ENCODE results near the gene PRSS1.

The PRSS1 gene

DNA sequence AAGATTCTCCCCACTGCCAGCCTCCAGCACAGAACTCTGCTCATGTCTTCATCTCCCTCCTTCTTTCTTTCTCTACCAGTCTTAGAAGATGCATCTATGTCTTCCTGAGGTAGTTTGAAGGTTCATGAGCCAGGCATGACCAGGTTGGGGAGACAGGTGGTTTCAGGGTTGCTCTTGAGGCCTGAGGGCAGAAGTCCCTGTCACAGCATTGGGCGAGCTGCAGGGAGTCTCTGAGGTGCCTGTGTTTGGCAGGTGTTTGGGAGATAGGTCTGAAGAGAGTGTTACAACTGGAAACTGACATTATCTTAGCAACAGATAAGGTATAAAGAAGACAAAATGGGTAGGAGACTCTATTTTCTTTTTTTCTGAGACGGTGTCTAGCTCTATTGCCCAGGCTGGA lies 40.2 kb downstream of the PRSS1 start:
- Histone ChIP-seq H3K9me3 (ENCODE audit: insufficient read depth, low read depth, low read length) (no peaks in the 10 kb centered on the region), H3K27me3 (ENCODE audit: insufficient read depth, low read length) (peaks cover 21% of the 10 kb centered on the region; the same call in 1 of the 2 replicates), H3K4me1 (ENCODE audit: insufficient read depth, low read length) (peaks cover under 1% of the 10 kb centered on the region; the same call in 1 of the 2 replicates), H3K9ac (ENCODE audit: low read depth, low read length) (no peak overlapping the region), H3K27ac (ENCODE audit: low read length) (no peak overlapping the region), H3K4me3 (ENCODE audit: low read length) (no peak overlapping the region), H3K36me3 (ENCODE audit: insufficient read depth, low read depth, low read length) (no peaks in the 10 kb centered on the region)

DNA sequence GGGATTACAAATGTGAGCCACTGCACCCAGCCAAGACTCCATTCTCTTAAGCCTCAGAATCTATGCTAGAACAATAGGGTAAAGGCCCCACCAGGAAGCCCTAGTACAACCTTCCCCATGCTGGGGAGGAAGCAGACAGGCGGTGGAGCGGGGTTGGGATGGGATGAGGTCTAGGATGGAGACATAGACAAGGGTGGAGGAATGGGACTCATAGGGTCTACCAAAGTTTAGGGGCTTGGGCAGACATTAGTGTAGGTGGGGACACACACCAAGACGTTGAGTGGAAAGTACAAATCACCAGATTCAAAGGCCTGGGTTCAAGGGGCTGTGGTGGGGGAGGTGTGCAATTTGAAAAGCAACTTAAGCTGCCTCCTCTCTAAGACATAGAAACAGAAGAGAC lies 40.8 kb downstream of the PRSS1 start:
- H3K9me3 ChIP-seq (ENCODE audit: insufficient read depth, low read depth, low read length) = no peaks in the 10 kb centered on the region
- H3K27me3 ChIP-seq (ENCODE audit: insufficient read depth, low read length) = peaks cover 27% of the 10 kb centered on the region
- no peak overlapping the region for H3K27ac ChIP-seq (ENCODE audit: low read length)

DNA sequence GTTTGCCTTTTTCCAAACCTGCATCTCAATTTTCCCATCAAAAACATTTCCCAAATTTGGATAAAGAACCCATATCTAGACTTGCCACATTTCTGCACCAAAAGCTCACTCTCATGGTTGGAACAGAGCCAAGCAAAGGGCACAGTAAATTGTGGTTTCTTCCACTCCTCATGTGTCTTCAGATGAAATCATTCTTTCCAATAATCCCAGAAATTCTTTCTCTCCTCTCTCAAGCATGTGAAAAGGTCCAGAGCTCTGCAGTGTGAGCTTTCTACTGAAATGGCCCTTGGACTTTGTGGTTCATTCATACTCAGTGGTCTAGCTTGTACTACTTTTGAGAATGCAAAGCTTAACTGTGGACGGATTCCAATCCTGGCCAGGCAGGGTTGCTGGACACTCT lies 41.3 kb downstream of the PRSS1 start:
- no peak overlapping the region for H3K9ac ChIP-seq (ENCODE audit: low read depth, low read length)
- H3K27ac ChIP-seq (ENCODE audit: low read length) = no peak overlapping the region
- no peak overlapping the region for H3K4me3 ChIP-seq (ENCODE audit: low read length)
- H3K27me3 ChIP-seq (ENCODE audit: insufficient read depth, low read length) = peaks cover 32% of the 10 kb centered on the region
- H3K9me3 ChIP-seq (ENCODE audit: insufficient read depth, low read depth, low read length) = no peaks in the 10 kb centered on the region
- H3K36me3 ChIP-seq (ENCODE audit: insufficient read depth, low read depth, low read length) = no peaks in the 10 kb centered on the region
- H3K4me1 ChIP-seq (ENCODE audit: insufficient read depth, low read length) = peaks cover 9% of the 10 kb centered on the region

More for the DNA sequence above, 40.8 kb downstream of the PRSS1 start:
- H3K36me3 ChIP-seq (ENCODE audit: insufficient read depth, low read depth, low read length) = no peaks in the 10 kb centered on the region
- peaks cover 6% of the 10 kb centered on the region for H3K4me1 ChIP-seq (ENCODE audit: insufficient read depth, low read length)
- H3K9ac ChIP-seq (ENCODE audit: low read depth, low read length) = no peak overlapping the region
- no peak overlapping the region for H3K4me3 ChIP-seq (ENCODE audit: low read length)

DNA sequence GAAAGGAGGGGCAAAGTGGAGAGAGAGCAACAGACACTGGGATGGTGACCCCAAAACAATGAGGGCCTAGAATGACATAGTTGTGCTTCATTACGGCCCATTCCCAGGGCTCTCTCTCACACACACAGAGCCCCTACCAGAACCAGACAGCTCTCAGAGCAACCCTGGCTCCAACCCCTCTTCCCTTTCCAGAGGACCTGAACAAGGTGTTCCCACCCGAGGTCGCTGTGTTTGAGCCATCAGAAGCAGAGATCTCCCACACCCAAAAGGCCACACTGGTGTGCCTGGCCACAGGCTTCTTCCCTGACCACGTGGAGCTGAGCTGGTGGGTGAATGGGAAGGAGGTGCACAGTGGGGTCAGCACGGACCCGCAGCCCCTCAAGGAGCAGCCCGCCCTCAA lies 42.2 kb downstream of the PRSS1 start:
- Histone ChIP-seq H3K9ac (ENCODE audit: low read depth, low read length) (no peak overlapping the region), H3K36me3 (ENCODE audit: insufficient read depth, low read depth, low read length) (no peaks in the 10 kb centered on the region), H3K9me3 (ENCODE audit: insufficient read depth, low read depth, low read length) (no peaks in the 10 kb centered on the region), H3K27me3 (ENCODE audit: insufficient read depth, low read length) (peaks cover 42% of the 10 kb centered on the region), H3K27ac (ENCODE audit: low read length) (no peak overlapping the region), H3K4me1 (ENCODE audit: insufficient read depth, low read length) (peaks cover 15% of the 10 kb centered on the region), H3K4me3 (ENCODE audit: low read length) (no peak overlapping the region)

DNA sequence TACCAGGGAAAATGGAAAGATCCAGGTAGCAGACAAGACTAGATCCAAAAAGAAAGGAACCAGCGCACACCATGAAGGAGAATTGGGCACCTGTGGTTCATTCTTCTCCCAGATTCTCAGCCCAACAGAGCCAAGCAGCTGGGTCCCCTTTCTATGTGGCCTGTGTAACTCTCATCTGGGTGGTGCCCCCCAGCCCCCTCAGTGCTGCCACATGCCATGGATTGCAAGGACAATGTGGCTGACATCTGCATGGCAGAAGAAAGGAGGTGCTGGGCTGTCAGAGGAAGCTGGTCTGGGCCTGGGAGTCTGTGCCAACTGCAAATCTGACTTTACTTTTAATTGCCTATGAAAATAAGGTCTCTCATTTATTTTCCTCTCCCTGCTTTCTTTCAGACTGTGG lies 42.9 kb downstream of the PRSS1 start:
- Histone ChIP-seq H3K9ac (ENCODE audit: low read depth, low read length) (no peak overlapping the region), H3K36me3 (ENCODE audit: insufficient read depth, low read depth, low read length) (no peaks in the 10 kb centered on the region), H3K27ac (ENCODE audit: low read length) (no peak overlapping the region), H3K4me1 (ENCODE audit: insufficient read depth, low read length) (peaks cover 15% of the 10 kb centered on the region), H3K9me3 (ENCODE audit: insufficient read depth, low read depth, low read length) (no peaks in the 10 kb centered on the region), H3K4me3 (ENCODE audit: low read length) (no peak overlapping the region), H3K27me3 (ENCODE audit: insufficient read depth, low read length) (peaks cover 48% of the 10 kb centered on the region)

DNA sequence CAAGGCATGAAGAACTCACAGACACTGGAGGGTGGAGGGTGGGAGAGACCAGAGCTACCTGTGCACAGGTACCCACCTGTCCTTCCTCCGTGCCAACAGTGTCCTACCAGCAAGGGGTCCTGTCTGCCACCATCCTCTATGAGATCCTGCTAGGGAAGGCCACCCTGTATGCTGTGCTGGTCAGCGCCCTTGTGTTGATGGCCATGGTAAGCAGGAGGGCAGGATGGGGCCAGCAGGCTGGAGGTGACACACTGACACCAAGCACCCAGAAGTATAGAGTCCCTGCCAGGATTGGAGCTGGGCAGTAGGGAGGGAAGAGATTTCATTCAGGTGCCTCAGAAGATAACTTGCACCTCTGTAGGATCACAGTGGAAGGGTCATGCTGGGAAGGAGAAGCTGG lies 43.3 kb downstream of the PRSS1 start:
- Histone ChIP-seq H3K36me3 (ENCODE audit: insufficient read depth, low read depth, low read length) (no peaks in the 10 kb centered on the region), H3K4me1 (ENCODE audit: insufficient read depth, low read length) (peaks cover 15% of the 10 kb centered on the region), H3K27ac (ENCODE audit: low read length) (no peak overlapping the region), H3K9me3 (ENCODE audit: insufficient read depth, low read depth, low read length) (no peaks in the 10 kb centered on the region), H3K4me3 (ENCODE audit: low read length) (no peak overlapping the region), H3K9ac (ENCODE audit: low read depth, low read length) (no peak overlapping the region), H3K27me3 (ENCODE audit: insufficient read depth, low read length) (peaks cover 52% of the 10 kb centered on the region)

DNA sequence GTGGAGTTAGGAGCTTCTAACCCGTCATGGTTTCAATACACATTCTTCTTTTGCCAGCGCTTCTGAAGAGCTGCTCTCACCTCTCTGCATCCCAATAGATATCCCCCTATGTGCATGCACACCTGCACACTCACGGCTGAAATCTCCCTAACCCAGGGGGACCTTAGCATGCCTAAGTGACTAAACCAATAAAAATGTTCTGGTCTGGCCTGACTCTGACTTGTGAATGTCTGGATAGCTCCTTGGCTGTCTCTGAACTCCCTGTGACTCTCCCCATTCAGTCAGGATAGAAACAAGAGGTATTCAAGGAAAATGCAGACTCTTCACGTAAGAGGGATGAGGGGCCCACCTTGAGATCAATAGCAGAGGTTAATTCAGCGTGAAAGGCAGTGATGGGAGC lies 43.9 kb downstream of the PRSS1 start:
- Histone ChIP-seq H3K27ac (ENCODE audit: low read length) (no peak overlapping the region), H3K27me3 (ENCODE audit: insufficient read depth, low read length) (peaks cover 58% of the 10 kb centered on the region), H3K9ac (ENCODE audit: low read depth, low read length) (no peak overlapping the region), H3K36me3 (ENCODE audit: insufficient read depth, low read depth, low read length) (no peaks in the 10 kb centered on the region), H3K4me1 (ENCODE audit: insufficient read depth, low read length) (peaks cover 15% of the 10 kb centered on the region), H3K4me3 (ENCODE audit: low read length) (no peak overlapping the region), H3K9me3 (ENCODE audit: insufficient read depth, low read depth, low read length) (no peaks in the 10 kb centered on the region)

DNA sequence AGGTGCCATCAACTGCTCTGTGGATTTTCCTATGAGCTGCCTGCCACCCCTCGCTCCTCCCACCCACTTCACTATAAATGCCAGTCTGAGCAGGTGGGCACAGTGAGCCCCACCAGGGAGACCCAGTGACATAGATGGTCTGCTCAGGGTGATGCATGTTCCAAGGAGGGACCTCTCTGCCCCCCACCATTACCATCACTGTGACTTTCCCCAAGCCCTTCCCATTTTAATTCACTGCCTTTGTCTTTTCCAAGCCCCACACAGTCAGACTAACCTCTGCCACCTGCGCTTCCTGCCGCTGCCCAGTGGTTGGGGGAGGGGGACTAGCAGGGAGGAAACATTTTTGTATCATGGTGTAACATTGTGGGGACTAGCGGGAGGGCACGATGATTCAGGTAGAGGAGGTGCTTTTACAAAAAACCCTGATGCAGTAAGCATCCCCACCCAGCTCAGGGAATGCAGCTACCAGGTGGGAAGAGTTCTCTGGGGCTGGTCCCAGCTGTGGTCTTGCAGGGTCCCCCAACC lies 46.1 kb downstream of the PRSS1 start:
- H3K27me3 ChIP-seq (ENCODE audit: insufficient read depth, low read length) = peaks cover 81% of the 10 kb centered on the region
- H3K9ac ChIP-seq (ENCODE audit: low read depth, low read length) = peak overlapping the region; percentile 73; the same call in 1 of the 2 replicates
- no peaks in the 10 kb centered on the region for H3K36me3 ChIP-seq (ENCODE audit: insufficient read depth, low read depth, low read length)
- peaks cover 27% of the 10 kb centered on the region for H3K4me1 ChIP-seq (ENCODE audit: insufficient read depth, low read length)
- no peak overlapping the region for H3K27ac ChIP-seq (ENCODE audit: low read length)
- peak overlapping the region; percentile 72 for H3K4me3 ChIP-seq (ENCODE audit: low read length)
- H3K9me3 ChIP-seq (ENCODE audit: insufficient read depth, low read depth, low read length) = no peaks in the 10 kb centered on the region

DNA sequence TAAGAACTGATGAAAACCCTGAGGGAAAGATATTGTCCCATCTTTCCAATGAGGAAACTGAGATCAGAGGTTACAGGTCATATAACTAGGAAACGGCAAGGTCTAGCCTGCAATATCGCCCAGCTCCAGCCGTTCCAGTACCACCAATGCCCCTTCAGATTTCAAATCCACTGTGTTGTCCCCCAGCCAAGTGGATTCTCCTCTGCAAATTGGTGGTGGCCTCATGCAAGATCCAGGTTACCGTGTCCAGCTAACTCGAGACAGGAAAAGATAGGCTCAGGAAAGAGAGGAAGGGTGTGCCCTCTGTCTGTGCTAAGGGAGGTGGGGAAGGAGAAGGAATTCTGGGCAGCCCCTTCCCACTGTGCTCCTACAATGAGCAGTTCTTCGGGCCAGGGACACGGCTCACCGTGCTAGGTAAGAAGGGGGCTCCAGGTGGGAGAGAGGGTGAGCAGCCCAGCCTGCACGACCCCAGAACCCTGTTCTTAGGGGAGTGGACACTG lies 46.8 kb downstream of the PRSS1 start:
- Histone ChIP-seq H3K4me3 (ENCODE audit: low read length) (peak overlapping the region; percentile 72), H3K27me3 (ENCODE audit: insufficient read depth, low read length) (peaks cover 86% of the 10 kb centered on the region), H3K9me3 (ENCODE audit: insufficient read depth, low read depth, low read length) (no peaks in the 10 kb centered on the region), H3K36me3 (ENCODE audit: insufficient read depth, low read depth, low read length) (no peaks in the 10 kb centered on the region), H3K9ac (ENCODE audit: low read depth, low read length) (peak overlapping the region; percentile 73; the same call in 1 of the 2 replicates), H3K27ac (ENCODE audit: low read length) (no peak overlapping the region), H3K4me1 (ENCODE audit: insufficient read depth, low read length) (peaks cover 27% of the 10 kb centered on the region)

DNA sequence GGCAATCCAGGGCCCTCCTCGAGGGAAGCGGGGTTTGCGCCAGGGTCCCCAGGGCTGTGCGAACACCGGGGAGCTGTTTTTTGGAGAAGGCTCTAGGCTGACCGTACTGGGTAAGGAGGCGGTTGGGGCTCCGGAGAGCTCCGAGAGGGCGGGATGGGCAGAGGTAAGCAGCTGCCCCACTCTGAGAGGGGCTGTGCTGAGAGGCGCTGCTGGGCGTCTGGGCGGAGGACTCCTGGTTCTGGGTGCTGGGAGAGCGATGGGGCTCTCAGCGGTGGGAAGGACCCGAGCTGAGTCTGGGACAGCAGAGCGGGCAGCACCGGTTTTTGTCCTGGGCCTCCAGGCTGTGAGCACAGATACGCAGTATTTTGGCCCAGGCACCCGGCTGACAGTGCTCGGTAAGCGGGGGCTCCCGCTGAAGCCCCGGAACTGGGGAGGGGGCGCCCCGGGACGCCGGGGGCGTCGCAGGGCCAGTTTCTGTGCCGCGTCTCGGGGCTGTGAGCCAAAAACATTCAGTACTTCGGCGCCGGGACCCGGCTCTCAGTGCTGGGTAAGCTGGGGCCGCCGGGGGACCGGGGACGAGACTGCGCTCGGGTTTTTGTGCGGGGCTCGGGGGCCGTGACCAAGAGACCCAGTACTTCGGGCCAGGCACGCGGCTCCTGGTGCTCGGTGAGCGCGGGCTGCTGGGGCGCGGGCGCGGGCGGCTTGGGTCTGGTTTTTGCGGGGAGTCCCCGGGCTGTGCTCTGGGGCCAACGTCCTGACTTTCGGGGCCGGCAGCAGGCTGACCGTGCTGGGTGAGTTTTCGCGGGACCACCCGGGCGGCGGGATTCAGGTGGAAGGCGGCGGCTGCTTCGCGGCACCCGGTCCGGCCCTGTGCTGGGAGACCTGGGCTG lies 47.5 kb downstream of the PRSS1 start:
- H3K4me1 ChIP-seq (ENCODE audit: insufficient read depth, low read length) = peaks cover 27% of the 10 kb centered on the region
- peaks cover 91% of the 10 kb centered on the region for H3K27me3 ChIP-seq (ENCODE audit: insufficient read depth, low read length)
- peak overlapping the region; percentile 73; the same call in 1 of the 2 replicates for H3K9ac ChIP-seq (ENCODE audit: low read depth, low read length)
- no peak overlapping the region for H3K27ac ChIP-seq (ENCODE audit: low read length)
- no peaks in the 10 kb centered on the region for H3K9me3 ChIP-seq (ENCODE audit: insufficient read depth, low read depth, low read length)
- H3K4me3 ChIP-seq (ENCODE audit: low read length) = peak overlapping the region; percentile 72
- H3K36me3 ChIP-seq (ENCODE audit: insufficient read depth, low read depth, low read length) = no peaks in the 10 kb centered on the region; the same call in 1 of the 2 replicates

DNA sequence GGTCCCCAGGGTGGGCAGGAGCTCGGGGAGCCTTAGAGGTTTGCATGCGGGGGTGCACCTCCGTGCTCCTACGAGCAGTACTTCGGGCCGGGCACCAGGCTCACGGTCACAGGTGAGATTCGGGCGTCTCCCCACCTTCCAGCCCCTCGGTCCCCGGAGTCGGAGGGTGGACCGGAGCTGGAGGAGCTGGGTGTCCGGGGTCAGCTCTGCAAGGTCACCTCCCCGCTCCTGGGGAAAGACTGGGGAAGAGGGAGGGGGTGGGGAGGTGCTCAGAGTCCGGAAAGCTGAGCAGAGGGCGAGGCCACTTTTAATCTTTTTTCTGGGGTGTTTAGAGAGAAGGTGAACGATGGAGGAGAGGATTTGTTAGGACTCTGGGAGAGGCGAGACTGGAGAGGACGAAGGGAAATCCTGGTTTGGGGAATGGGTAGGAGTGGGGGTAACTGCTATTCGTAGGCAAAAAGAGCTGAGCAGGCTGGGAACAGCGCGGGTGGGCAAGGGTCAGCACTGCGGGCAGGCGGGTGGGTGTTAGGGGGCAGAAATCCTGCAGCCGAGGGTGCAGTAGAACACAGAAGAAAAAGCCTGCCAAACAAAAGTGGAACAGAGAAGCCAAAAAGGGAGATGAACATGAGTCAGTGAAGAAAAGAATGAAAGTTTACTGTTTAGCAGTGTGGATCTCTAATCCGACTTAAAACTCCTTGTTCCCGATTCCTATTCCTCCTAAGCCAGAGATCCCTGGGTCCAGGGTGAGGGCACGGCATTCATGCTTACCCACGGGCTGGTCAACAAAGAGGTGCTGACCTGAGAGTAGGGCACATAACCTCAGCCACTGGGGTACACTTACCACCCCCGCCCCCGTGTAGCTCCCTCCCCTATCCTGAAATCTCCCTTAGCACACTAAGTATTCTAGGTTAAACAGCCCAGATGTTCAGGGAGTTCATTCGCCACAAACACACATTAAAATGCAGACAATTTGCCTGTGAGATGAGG lies 48.4 kb downstream of the PRSS1 start:
- Histone ChIP-seq H3K9me3 (ENCODE audit: insufficient read depth, low read depth, low read length) (no peaks in the 10 kb centered on the region), H3K27ac (ENCODE audit: low read length) (no peak overlapping the region), H3K9ac (ENCODE audit: low read depth, low read length) (peak overlapping the region; percentile 73; the same call in 1 of the 2 replicates), H3K36me3 (ENCODE audit: insufficient read depth, low read depth, low read length) (peaks cover 7% of the 10 kb centered on the region; the same call in 1 of the 2 replicates), H3K27me3 (ENCODE audit: insufficient read depth, low read length) (peaks cover 91% of the 10 kb centered on the region), H3K4me3 (ENCODE audit: low read length) (peak overlapping the region; percentile 72), H3K4me1 (ENCODE audit: insufficient read depth, low read length) (peaks cover 27% of the 10 kb centered on the region)

Data from iPS-20b (cell line).